GM21390 (cell line): ENCODE data around the gene FLT1.

Source experiments
- ATAC-seq: cut with Tn5 transposase; IDR thresholded peaks from one replicate; pipeline ENCODE4 v1.9.1; 2021; ENCODE audit not compliant: unreplicated experiment

The FLT1 gene

GRCh38 chr13:28459911-28460310 lies 35.0 kb downstream of the FLT1 start:
- ATAC-seq = no peak

GRCh38 chr13:28458608-28459007 lies 36.3 kb downstream of the FLT1 start:
- ATAC-seq = no peak

DNA sequence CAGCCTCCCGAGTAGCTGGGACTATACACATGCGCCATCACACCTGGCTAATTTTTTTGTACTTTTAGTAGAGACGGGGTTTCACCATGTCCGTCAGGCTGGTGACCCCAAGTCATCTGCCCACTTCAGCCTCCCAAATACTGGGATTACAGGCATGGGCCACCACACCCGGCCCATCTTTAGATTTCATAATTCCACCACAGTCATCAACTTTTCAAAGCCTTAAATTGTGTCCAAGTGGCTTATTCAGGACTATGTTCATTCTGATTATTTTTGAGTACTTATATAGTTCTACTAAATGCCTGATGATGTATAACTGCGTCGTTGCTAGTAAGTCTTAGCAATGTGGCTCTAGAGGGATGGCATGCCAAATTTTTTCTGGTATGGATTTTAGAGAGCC lies 36.9 kb downstream of the FLT1 start:
- ATAC-seq = no peak

DNA sequence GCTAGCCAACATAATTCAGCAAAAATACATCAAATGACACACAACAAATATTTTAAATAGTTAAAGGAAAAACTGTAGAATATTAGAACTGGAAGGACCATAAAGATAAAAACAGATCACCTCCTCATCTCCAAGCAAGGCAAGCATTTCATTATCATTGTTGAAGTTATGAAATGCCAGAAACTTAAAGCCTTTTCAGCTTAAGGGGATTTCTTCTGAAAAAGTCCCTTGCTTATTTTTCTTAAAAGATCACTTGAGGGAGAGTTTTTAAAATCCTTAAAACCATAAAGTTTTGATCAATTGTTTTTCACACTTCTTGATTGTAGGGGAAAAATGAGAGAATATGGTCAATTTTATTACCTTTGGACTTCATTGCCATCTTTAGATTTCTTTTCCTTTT lies 37.4 kb downstream of the FLT1 start:
- no peak for ATAC-seq

DNA sequence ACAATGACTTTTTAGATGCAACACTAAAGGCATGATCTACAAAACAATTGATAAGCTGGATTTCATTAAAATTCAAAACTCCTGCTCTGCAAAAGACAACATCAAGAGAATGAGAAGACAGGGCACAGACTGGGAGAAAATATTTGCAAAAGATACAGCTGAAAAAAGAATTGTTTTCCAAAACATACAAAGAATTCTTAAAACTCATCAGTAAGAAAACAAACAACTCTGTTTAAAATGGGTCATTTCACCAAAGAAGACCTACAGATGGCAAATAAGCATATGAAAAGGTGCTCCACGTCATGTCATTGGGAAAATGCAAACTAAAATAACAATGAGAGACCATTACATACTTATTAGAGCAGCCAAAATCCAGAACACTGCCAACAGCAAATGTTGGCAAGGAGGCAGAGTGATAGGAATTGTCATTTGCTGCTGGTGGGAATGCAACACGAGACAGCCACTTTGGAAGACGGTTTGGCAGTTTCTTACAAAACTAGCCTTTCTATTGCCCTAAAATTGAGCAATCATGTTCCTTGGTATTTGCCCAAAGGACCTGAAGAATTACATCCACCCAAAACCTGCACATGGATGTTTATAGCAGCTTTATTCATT lies 39.2 kb downstream of the FLT1 start:
- no peak for ATAC-seq

GRCh38 chr13:28452755-28453154 lies 42.2 kb downstream of the FLT1 start:
- no peak for ATAC-seq

DNA sequence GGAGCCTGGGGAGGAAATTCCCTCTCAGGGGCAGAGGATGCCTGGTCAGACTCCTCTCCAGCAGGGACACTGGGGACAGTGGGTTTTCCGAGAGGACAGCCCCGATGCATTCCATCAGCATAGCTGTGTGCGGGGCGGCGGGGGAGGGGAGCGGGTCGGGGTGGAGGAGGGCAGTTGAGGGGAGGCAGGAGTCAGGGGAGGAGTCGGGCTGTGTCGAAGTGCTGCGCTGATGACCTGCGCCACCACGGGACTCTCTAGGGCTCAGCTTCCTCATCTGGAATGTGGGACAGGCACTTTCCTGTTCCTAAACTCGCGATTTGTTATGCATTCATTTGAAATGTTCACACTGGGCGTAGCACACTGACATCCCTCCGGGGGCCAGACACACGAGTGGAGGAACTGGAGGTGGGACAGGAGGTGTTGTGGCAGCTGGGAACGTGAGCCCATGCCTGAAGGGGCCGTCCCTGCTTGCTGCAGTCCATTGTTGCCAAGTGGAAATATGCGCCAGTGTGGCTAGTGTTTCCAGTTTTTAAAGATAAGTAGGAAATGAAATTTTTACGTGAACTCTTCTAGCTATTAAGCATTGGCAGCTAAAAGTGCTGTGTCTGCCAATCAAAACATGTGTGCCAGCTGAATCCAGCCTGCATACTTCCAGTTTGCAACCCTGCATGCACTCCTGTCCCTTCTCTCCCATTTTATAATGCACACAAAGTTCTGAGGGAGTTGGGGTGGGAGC lies 43.3 kb downstream of the FLT1 start:
- no peak for ATAC-seq

DNA sequence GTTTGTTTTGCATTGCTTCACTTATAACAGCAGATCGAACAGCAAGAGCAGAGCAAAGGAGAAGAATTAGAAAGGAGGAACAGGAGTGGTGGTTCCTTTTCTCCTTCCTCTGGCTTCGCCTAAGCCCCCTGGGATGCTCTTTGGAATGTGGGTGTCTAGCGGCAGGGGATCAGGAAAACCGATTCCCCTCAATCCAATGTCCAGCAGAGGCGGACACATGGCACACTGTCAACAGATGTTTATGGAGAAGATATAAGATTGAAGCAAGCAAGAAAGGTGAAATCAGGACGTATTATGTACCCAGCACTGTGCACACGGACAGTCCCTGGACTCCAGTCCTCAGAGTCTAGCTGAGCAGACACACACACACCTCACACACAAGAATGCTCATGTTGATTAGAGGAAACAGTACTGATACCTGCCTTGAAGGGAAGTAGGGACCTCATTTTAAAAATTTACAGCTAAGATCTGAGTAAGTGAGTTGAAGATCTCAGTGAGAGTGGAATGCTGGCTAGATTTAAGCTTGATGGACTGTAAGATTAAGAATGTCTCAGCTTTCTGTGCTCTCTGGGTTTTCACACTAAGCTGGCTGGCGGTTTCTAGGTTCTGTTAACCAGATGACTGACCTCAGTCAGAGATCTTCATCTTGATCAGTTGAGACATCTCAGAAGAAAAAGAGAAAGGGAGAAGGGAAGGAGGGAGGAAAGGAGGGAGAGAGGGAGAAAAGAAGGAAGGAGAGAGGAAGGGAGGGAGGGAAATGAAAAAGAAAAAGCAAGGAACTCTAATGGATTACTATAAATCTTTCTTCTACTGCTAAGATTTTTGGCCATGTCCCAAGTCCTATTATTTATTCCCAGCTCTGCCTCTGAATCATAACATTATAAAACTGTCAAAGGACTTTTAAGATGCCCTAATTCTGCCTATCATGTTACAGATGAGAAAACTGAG lies 44.8 kb downstream of the FLT1 start:
- peak; percentile 48 for ATAC-seq

- no peak for ATAC-seq
Measured at GRCh38 chr13:28448651-28449358, 46.1 kb downstream of the FLT1 start.

- no peak for ATAC-seq
Measured at GRCh38 chr13:28447989-28448388, 46.9 kb downstream of the FLT1 start.

DNA sequence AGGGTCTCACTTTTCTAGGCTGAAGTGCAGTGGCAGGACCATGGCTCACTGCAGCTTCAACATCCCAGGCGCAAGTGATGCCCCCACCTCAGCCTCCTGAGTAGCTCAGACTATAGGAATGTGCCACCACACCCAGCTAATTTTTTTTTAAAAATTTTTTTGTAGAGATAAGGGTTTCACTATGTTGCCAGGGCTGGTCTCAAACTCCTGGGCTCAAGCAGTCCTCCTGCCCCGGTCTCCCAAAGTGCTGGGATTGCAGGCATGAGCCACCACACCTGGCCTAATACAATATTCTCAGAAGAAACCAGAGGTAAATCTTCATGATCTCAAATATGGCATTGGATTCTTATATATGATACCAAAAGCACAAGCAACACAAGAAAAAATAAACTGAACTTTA lies 47.7 kb downstream of the FLT1 start:
- ATAC-seq = no peak

- ATAC-seq = no peak
Measured at GRCh38 chr13:28442839-28443238, 52.1 kb downstream of the FLT1 start.

DNA sequence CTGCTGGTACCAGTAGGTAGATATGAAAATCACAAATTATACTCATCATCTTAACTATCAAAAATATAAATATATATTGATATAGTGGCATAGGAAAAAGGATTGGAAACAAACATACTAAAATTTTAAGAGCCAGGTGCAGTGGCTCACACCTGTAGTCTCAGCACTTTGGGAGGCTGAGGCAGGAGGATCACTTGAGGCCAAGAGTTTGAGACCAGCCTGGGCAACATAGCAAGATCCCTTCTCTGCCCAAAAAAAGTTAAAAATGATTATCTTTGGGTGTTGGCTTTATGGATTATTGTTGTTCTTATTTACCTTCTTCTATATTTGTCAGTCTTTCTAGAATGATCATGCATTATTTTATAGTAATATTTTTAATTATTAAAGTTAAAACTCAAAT lies 53.4 kb downstream of the FLT1 start:
- ATAC-seq = no peak

DNA sequence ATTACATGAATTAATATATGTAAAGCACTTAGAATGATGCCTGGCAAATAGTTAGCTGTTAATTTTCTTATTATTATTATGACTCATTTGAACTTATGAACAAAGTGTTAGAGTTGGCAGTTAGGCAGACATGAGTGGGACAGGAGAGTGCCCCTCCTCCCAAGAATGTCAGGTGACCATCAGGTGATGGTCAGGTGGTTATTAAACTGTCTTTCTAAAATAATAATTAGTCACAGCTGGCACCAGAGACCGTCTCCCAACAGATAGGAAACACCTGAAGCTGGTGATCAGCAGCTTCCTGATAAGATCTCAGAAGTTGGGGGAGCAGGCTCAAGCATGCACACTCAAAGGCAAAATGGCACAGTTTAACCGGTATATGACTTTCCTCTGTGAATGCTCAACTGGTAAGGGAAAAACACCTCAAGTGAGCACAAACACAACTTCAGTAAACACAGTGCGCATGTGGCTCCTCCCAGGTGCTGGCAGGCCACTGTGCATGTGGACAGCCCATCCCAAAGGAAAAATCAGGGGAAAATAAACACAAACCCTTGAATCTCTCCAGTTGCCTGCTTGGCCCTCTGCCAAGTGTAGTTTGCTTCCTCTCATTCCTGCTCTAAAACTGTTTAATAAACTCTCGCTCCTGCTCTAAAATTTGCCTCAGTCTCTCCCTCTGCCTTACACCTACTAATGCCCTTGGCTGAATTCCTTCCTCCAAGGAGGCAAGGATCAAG lies 54.0 kb downstream of the FLT1 start:
- no peak for ATAC-seq

DNA sequence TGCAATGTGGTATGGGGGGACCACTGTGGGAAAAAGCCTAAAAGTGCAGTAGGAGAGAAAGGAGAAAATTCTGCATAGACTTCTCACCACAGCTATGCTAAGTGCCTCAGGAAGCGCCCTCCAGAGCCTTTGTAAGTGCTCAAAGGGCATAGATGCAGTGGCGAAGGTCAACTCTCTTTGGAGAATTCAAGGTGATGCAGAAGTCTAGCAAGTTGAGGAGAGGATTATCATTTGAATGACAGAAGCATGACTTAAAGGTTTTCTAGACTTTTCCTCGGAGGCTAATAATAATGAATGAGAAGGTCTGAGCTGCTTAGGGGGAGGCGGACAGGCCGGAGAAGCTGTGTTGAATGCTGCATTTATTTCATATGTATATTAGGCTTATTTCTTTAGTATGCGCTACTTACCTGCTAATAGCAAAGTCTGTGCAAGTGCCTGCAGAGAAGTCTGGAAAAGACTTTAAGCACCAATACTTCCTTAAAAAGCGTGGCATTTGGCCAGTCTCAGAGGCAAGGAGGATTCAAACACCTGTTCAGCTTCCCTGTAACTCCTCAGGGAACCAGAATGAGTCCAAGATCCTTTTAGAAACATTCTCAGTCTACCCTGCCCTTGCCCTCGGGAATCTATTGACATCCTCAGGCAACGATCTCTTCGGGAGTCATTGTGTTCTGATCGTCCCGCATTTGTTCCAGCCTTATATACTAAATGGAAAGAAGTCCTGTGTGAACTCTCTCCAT lies 56.2 kb downstream of the FLT1 start:
- ATAC-seq = no peak

GRCh38 chr13:28438067-28438466 lies 56.9 kb downstream of the FLT1 start:
- ATAC-seq = no peak

- no peak for ATAC-seq
Measured at GRCh38 chr13:28435917-28436316, 59.0 kb downstream of the FLT1 start.

GRCh38 chr13:28434926-28435325 lies 60.0 kb downstream of the FLT1 start:
- ATAC-seq = no peak

GRCh38 chr13:28432816-28433560 lies 61.9 kb downstream of the FLT1 start:
- no peak for ATAC-seq
